Ovary (tissue), 9 donors: ENCODE results near the gene KRT75. TPM values are rescaled to one million over a fixed set of nuclear protein-coding genes. Genes with fewer than 3 reads are reported as not detected.

Experiments
- DNase-seq, 5 donors: peaks; one replicate each; pipeline ENCODE4 v3.0.0-alpha.2; 2019 to 2020
- H3K27ac ChIP-seq, 2 donors: fragments of 200-600 bp; one replicate each; pipeline versions ENCODE4 v1.5.1 to v1.8.0; 2019 to 2022
- H3K27me3 ChIP-seq: fragments of 200-600 bp; one replicate; pipeline ENCODE4 v1.8.0; 2022
- H3K36me3 ChIP-seq: fragments of 200-600 bp; sonication (generic); one replicate; pipeline ENCODE4 v1.5.1; 2019
- H3K4me1 ChIP-seq: one replicate; pipeline ENCODE4 v1.8.1; 2013; ENCODE audit warnings: mild to moderate bottlenecking, moderate library complexity; ENCODE audit not compliant: insufficient read depth
- H3K4me3 ChIP-seq: fragments of 200-600 bp; sonication (generic); one replicate; pipeline ENCODE4 v1.5.1; 2017
- H3K9me3 ChIP-seq, 2 donors: fragments of 200-600 bp in 1 of 2; sonication (generic) in 1 of 2; one replicate each; pipeline versions ENCODE4 v1.5.1 to v1.8.1; 2013 to 2019; ENCODE audit warnings: mild to moderate bottlenecking in 1 of 2, moderate library complexity in 1 of 2
- EP300 ChIP-seq: sonication (generic); formaldehyde crosslinking; IDR thresholded peaks from one replicate; pipeline ENCODE4 v1.6.1; 2017; ENCODE audit warnings: antibody characterized with exemption
- POLR2A ChIP-seq: fragments of 450-650 bp; IDR thresholded peaks from one replicate; pipeline ENCODE4 v1.6.1; 2017; ENCODE audit warnings: antibody characterized with exemption, mild to moderate bottlenecking, moderate library complexity
- WGBS, 3 donors: extraction: QIAGEN DNeasy Blood & Tissue Kit in 1 of 3; methylation state at CpG; one replicate each; pipeline versions ENCODE4 v1.1.5 to v1.1.7; 2013 to 2017; 5-methylcytosine and 5-hydroxymethylcytosine counted together
- intact Hi-C, 4 donors: fragments of 100-400 bp; cut with DNase I; formaldehyde crosslinking; loops; one replicate each; pipeline versions ENCODE4 v1.11.0 to v1.15.1; 2022 to 2023
- polyA plus RNA-seq, 2 donors: library from polyadenylated mRNA; stranded (reverse); fragments of 200-250 nt in 1 of 2; fragments of 350-450 nt in 1 of 2; fragmentation: Illumina TruSeq in 1 of 2; extraction: RNeasy Lipid Tissue Mini Kit (QIAGEN cat#74804) in 1 of 2; gene quantifications; one replicate each; pipeline ENCODE4 v1.2.3, GENCODE V29; 2013 to 2014
- total RNA-seq, 7 donors: library from RNA; depleted of rRNA in 2 of 7; stranded (reverse); fragments of >200 nt in 2 of 7; fragmentation: NEBNext Ultra II Directional in 3 of 7; extraction: Animal tissue kit (Norgen Biotek cat#: 25700) in 3 of 7; gene quantifications; one replicate each; pipeline versions ENCODE4 v1.1.0 to v1.2.4, GENCODE V29; 2016 to 2023
- TF ChIP-seq, protein P1 (sequence below), 3 donors: fragments of 450-650 bp in 2 of 3; fragments of 200-600 bp in 1 of 3; IDR thresholded peaks; one replicate each; pipeline versions ENCODE4 v1.5.1 to v1.8.0; 2016 to 2022; ENCODE audit warnings: antibody characterized with exemption in 3 of 3, mild to moderate bottlenecking in 1 of 3
- donor health status: DM: no; HTN: no; CAD: no; lungs with moderate emphysema.
- donor health status: DM: no; HTN: no; CAD: no.
- donor health status: Bipolar disorder and iron deficiency.
- donor health status: DM: yes; HTN: yes; CAD: no.
- donor health status: DM: no; HTN: no; CAD: no.
- donor health status: DM: yes; HTN: yes; CAD: no.

The KRT75 gene
- total and polyA plus RNA-seq, 9 donors, result 0.08 TPM; not detected in 8

DNA sequence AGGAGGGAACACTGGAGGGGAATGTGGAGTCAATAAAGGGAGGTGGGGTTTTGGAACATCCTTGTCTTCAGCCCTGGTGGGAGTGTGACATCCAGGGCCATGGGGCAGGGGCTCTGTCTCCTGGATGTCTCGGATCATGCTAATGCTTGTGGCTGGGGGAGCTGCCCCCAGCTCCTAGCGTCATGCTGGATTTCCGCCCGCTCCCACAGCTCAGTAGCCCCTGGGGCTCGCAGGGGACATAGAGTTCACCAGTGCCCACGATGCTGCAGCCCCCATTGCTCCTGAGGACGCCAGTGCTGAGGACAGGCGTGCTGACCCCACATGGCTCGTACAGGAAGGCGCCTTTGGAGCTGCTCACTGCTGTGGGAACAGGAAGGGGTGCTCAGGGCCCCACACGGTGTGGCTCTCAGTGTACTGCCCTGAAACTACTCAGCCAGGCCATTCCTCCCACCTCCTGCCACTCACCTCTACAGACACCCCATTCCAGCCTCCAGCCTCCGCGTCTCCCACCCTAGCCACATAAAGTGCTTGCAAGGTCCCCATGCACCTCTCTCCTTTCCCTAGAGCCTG, 39.2 kb downstream of the KRT75 start:
- Histone ChIP-seq H3K36me3 (no peaks in the 10 kb centered on the region), H3K27ac (no peak overlapping the region), H3K9me3 (no peaks in the 10 kb centered on the region), H3K27me3 (no peaks in the 10 kb centered on the region), H3K4me1 (no peaks in the 10 kb centered on the region), H3K4me3 (no peak overlapping the region)
- DNase-seq, result no peak
- TF ChIP-seq, protein P1, sequence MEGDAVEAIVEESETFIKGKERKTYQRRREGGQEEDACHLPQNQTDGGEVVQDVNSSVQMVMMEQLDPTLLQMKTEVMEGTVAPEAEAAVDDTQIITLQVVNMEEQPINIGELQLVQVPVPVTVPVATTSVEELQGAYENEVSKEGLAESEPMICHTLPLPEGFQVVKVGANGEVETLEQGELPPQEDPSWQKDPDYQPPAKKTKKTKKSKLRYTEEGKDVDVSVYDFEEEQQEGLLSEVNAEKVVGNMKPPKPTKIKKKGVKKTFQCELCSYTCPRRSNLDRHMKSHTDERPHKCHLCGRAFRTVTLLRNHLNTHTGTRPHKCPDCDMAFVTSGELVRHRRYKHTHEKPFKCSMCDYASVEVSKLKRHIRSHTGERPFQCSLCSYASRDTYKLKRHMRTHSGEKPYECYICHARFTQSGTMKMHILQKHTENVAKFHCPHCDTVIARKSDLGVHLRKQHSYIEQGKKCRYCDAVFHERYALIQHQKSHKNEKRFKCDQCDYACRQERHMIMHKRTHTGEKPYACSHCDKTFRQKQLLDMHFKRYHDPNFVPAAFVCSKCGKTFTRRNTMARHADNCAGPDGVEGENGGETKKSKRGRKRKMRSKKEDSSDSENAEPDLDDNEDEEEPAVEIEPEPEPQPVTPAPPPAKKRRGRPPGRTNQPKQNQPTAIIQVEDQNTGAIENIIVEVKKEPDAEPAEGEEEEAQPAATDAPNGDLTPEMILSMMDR (IDR thresholded peaks at IDR 0.05), result no peak
- TF ChIP-seq POLR2A, result no peak
- no peak for TF ChIP-seq EP300
- 69 to 89% (median 75%) methylated on average over 13 of the region's 13 CpGs for WGBS, 3 donors
- intact Hi-C loops, result no loop called here

GRCh38 chr12:52392465-52393007, 41.6 kb downstream of the KRT75 start:
- Histone ChIP-seq H3K4me3 (no peak overlapping the region), H3K9me3 (no peaks in the 10 kb centered on the region), H3K4me1 (no peaks in the 10 kb centered on the region), H3K27me3 (no peaks in the 10 kb centered on the region), H3K27ac (no peak overlapping the region), H3K36me3 (no peaks in the 10 kb centered on the region)
- 87 to 88% (median 87%) methylated on average over 7 of the region's 7 CpGs for WGBS, 3 donors
- DNase-seq, result no peak
- TF ChIP-seq, protein P1 (IDR thresholded peaks at IDR 0.05), result no peak
- no peak for TF ChIP-seq EP300
- TF ChIP-seq POLR2A, result no peak
- intact Hi-C loops, result no loop called here

- H3K4me1 ChIP-seq, result no peaks in the 10 kb centered on the region
- 14 to 30% (median 24%) methylated on average over 4 of the region's 4 CpGs for WGBS, 3 donors
- H3K27ac ChIP-seq, result no peak overlapping the region
- no peaks in the 10 kb centered on the region for H3K9me3 ChIP-seq
- no peak for DNase-seq
- H3K27me3 ChIP-seq, result no peaks in the 10 kb centered on the region
- intact Hi-C loops, result no loop called here
- TF ChIP-seq, protein P1 (IDR thresholded peaks at IDR 0.05), result no peak
- no peak for TF ChIP-seq POLR2A
- no peak for TF ChIP-seq EP300
- no peaks in the 10 kb centered on the region for H3K36me3 ChIP-seq
- H3K4me3 ChIP-seq, result no peak overlapping the region
Observed at GRCh38 chr12:52391618-52392002, 42.6 kb downstream of the KRT75 start.

- no peaks in the 10 kb centered on the region for H3K27me3 ChIP-seq
- H3K4me3 ChIP-seq, result no peak overlapping the region
- intact Hi-C loops, result no loop called here
- no peaks in the 10 kb centered on the region for H3K9me3 ChIP-seq
- no peak overlapping the region for H3K27ac ChIP-seq
- no peak for DNase-seq
- H3K4me1 ChIP-seq, result no peaks in the 10 kb centered on the region
- H3K36me3 ChIP-seq, result no peaks in the 10 kb centered on the region
- 64 to 76% (median 65%) methylated on average over 11 of the region's 11 CpGs for WGBS, 3 donors
- TF ChIP-seq, protein P1 (IDR thresholded peaks at IDR 0.05), result no peak
- no peak for TF ChIP-seq POLR2A
- no peak for TF ChIP-seq EP300
Observed at GRCh38 chr12:52390739-52391617, 43.2 kb downstream of the KRT75 start.
